Astrocyte (in vitro differentiated cells and primary cell): Measurements from ENCODE around the gene PRKAR2B.

Experiments
- EZH2 ChIP-seq: IDR thresholded peaks from 2 replicates; pipeline ENCODE4 v1.6.1; 2012; ENCODE audit warnings: mild to moderate bottlenecking, low read length, inconsistent platforms; ENCODE audit not compliant: insufficient read depth
- TF ChIP-seq, protein P1 (sequence below): IDR thresholded peaks from 2 replicates; pipeline ENCODE4 v1.5.1; 2011; ENCODE audit warnings: low read depth, mild to moderate bottlenecking, inconsistent platforms, low read length, moderate library complexity; ENCODE audit not compliant: insufficient read depth

DNA sequence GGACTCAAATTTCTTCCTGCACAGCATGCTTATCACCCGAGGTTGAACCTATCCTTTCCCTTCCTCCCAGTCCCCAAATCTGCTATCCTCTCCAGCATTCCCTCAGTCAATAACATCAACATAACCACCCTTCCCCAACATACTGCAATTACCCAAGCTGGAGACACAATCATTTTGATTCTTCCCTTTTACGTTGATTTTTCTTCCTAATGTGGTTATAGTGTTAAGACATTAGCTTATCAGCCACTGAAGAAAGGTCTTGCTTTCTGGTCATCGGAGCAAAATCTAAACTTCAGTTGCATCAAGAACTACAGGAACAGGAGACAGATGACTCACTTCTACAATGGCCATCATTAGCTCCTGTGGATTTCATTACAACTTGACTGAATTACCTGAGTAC lies 120.8 kb downstream of the PRKAR2B start:
- TF ChIP-seq, protein P1, sequence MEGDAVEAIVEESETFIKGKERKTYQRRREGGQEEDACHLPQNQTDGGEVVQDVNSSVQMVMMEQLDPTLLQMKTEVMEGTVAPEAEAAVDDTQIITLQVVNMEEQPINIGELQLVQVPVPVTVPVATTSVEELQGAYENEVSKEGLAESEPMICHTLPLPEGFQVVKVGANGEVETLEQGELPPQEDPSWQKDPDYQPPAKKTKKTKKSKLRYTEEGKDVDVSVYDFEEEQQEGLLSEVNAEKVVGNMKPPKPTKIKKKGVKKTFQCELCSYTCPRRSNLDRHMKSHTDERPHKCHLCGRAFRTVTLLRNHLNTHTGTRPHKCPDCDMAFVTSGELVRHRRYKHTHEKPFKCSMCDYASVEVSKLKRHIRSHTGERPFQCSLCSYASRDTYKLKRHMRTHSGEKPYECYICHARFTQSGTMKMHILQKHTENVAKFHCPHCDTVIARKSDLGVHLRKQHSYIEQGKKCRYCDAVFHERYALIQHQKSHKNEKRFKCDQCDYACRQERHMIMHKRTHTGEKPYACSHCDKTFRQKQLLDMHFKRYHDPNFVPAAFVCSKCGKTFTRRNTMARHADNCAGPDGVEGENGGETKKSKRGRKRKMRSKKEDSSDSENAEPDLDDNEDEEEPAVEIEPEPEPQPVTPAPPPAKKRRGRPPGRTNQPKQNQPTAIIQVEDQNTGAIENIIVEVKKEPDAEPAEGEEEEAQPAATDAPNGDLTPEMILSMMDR, result no peak
- TF ChIP-seq EZH2, result no peak
